ENCODE measurements around the gene LRRC27.

Gene LRRC27

GRCh38 chr10:132394936-132395703 is 63.1 kb downstream of the LRRC27 start:
- H3K9me3 ChIP-seq (ENCODE audit: insufficient read depth, low read length): no peaks in the 10 kb centered on the region
- no peaks in the 10 kb centered on the region for H3K9me2 ChIP-seq (replicated peaks; ENCODE audit: insufficient read depth, low read length)
- no peaks in the 10 kb centered on the region for H3K36me3 ChIP-seq (ENCODE audit: low read length)
- no peaks in the 10 kb centered on the region for H4K20me1 ChIP-seq (ENCODE audit: low read depth, low read length)
- no peak overlapping the region for H3K4me2 ChIP-seq (ENCODE audit: low read depth, low read length, poor library complexity, severe bottlenecking)
- no peaks in the 10 kb centered on the region for H3F3A ChIP-seq (ENCODE audit: insufficient read depth)
- no peak overlapping the region for H3K27ac ChIP-seq (ENCODE audit: low read depth, low read length)
- TF ChIP-seq CTCF (IDR thresholded peaks at IDR 0.05; ENCODE audit: insufficient read depth, low read length, poor library complexity, severe bottlenecking) (no peak), EZH2phosphoT487 (conservative IDR thresholded peaks at IDR 0.05; ENCODE audit: low read length) (no peak)
- no peak overlapping the region for H3K9ac ChIP-seq (ENCODE audit: low read length)
- no peak overlapping the region for H2AFZ ChIP-seq (ENCODE audit: low read depth, low read length, severe bottlenecking)
- H3K27me3 ChIP-seq (ENCODE audit: low read length): no peaks in the 10 kb centered on the region
- H3K79me2 ChIP-seq (ENCODE audit: insufficient read depth, low read length): no peaks in the 10 kb centered on the region
- H3K4me3 ChIP-seq (ENCODE audit: insufficient read depth, low read length, poor library complexity, severe bottlenecking): no peak overlapping the region

- no peaks in the 10 kb centered on the region for H3K36me3 ChIP-seq (ENCODE audit: low read length)
- H3K27me3 ChIP-seq (ENCODE audit: low read length): no peaks in the 10 kb centered on the region
- H4K20me1 ChIP-seq (ENCODE audit: low read depth, low read length): no peaks in the 10 kb centered on the region
- TF ChIP-seq EZH2phosphoT487 (conservative IDR thresholded peaks at IDR 0.05; ENCODE audit: low read length) (no peak), CTCF (IDR thresholded peaks at IDR 0.05; ENCODE audit: insufficient read depth, low read length, poor library complexity, severe bottlenecking) (no peak)
- H3K27ac ChIP-seq (ENCODE audit: low read depth, low read length): no peak overlapping the region
- no peaks in the 10 kb centered on the region for H3K9me3 ChIP-seq (ENCODE audit: insufficient read depth, low read length)
- no peak overlapping the region for H2AFZ ChIP-seq (ENCODE audit: low read depth, low read length, severe bottlenecking)
- H3K9ac ChIP-seq (ENCODE audit: low read length): no peak overlapping the region
- no peak overlapping the region for H3K4me2 ChIP-seq (ENCODE audit: low read depth, low read length, poor library complexity, severe bottlenecking)
- H3F3A ChIP-seq (ENCODE audit: insufficient read depth): no peaks in the 10 kb centered on the region
- H3K9me2 ChIP-seq (replicated peaks; ENCODE audit: insufficient read depth, low read length): no peaks in the 10 kb centered on the region
- H3K79me2 ChIP-seq (ENCODE audit: insufficient read depth, low read length): no peaks in the 10 kb centered on the region
- H3K4me3 ChIP-seq (ENCODE audit: insufficient read depth, low read length, poor library complexity, severe bottlenecking): no peak overlapping the region
Measured at GRCh38 chr10:132395704-132396493, 63.9 kb downstream of the LRRC27 start.

DNA sequence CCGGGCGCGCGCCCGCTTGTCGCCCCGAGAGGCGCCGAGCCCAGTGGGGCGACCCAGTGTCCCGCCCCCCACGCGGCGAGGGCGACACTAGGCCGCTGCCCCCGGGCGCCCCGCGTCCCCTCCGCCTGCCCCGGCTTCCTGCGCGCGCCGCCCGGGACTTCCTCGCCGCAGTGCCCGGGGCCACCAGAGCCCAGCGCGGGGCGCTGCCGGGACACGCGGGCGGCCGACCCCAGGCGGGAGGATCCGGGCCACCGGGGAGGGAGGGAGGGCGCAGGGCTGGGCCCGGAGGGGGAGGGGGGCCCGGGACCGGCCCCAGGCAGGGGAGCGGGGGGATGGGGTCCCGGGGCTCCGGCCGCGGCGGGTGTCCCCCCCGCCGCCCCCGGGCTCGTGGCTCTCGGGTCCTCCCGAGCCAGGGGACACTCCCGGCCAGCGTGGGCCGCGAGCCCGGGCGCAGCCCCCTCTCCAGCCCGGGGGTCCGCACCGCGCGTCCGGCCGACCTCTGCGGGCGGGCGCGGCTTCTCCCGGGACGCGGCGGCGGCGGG is 64.6 kb downstream of the LRRC27 start:
- Histone ChIP-seq H3K9me3 (ENCODE audit: insufficient read depth, low read length) (no peaks in the 10 kb centered on the region), H3K27me3 (ENCODE audit: low read length) (no peaks in the 10 kb centered on the region), H3F3A (ENCODE audit: insufficient read depth) (no peaks in the 10 kb centered on the region), H2AFZ (ENCODE audit: low read depth, low read length, severe bottlenecking) (no peak overlapping the region), H3K36me3 (ENCODE audit: low read length) (no peaks in the 10 kb centered on the region), H3K9ac (ENCODE audit: low read length) (no peak overlapping the region), H3K4me2 (ENCODE audit: low read depth, low read length, poor library complexity, severe bottlenecking) (no peak overlapping the region), H4K20me1 (ENCODE audit: low read depth, low read length) (no peaks in the 10 kb centered on the region), H3K27ac (ENCODE audit: low read depth, low read length) (no peak overlapping the region), H3K9me2 (replicated peaks; ENCODE audit: insufficient read depth, low read length) (no peaks in the 10 kb centered on the region), H3K4me3 (ENCODE audit: insufficient read depth, low read length, poor library complexity, severe bottlenecking) (no peak overlapping the region), H3K79me2 (ENCODE audit: insufficient read depth, low read length) (no peaks in the 10 kb centered on the region)
- TF ChIP-seq CTCF (IDR thresholded peaks at IDR 0.05; ENCODE audit: insufficient read depth, low read length, poor library complexity, severe bottlenecking) (no peak), EZH2phosphoT487 (conservative IDR thresholded peaks at IDR 0.05; ENCODE audit: low read length) (no peak)

All from SU-DHL-6 (cell line).